Umbilical cord (tissue), 2 donors: ENCODE results near the gene DCUN1D1. TPM values are rescaled to one million over a fixed set of nuclear protein-coding genes. Genes with fewer than 3 reads are reported as not detected.

Source experiments
- DNase-seq: peaks from one replicate; pipeline ENCODE4 v3.0.0-alpha.2; 2015; ENCODE audit warnings: low spot score
- total RNA-seq: library from RNA; depleted of rRNA; stranded (reverse); fragments of >200 nt; gene quantifications from one replicate; pipeline ENCODE4 v1.2.3, GENCODE V29; 2014; ENCODE audit warnings: low replicate concordance; ENCODE audit not compliant: insufficient read depth

The DCUN1D1 gene
- total RNA-seq, 1 donor from 2014 or later = 39.7 TPM

DNA sequence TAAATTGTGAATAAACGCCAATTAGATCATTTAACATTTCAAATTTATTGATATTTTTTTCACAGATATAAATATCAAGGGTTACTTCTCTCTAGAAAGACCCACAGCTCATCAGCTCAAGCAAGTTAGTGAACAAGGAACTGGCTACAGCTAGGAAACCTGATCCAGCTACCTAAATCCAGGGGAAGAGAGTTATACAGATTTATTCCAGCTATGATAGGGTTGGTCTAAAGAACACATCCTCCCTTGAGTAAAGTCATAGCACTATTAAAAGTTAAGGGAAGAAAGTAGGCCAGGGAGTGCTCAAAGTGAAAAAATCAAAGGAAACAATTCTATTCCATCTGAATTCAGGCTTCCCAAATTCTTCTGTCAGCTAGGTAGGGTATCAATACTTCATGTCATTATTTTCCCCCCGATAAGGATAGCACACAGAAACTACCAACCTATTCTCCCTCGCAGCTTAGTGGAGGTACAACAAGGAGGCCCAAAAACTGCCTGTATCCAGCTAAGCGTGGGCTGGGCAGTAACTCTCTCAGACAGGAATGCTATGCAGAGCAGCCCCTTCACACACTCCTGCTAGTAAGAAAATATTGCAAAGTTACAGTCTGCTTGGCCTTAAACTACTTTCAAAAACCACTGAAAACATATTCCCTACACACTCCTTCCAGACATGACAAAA is 44.0 kb downstream of the DCUN1D1 start:
- DNase-seq = no peak

- DNase-seq = no peak
Observed at GRCh38 chr3:182935803-182936202, 44.5 kb downstream of the DCUN1D1 start.

DNA sequence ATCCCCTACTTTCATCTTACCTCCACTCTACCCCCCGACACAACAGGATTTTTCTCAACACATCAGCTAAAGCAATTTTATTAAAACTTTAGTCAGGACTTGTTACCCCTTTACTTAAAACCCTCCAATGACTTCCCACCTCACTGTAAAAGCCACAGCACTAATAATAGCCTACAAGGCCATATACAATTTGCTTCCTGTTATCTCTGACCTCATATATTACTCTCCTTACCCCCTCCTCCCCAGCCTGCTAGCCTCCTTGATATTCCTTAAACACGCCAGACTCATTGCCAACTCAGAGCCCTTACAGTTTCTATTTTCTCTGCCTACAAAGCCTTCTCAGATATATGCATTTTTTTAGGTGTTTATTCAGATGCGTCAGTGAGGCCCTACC is 54.4 kb downstream of the DCUN1D1 start:
- no peak for DNase-seq

DNA sequence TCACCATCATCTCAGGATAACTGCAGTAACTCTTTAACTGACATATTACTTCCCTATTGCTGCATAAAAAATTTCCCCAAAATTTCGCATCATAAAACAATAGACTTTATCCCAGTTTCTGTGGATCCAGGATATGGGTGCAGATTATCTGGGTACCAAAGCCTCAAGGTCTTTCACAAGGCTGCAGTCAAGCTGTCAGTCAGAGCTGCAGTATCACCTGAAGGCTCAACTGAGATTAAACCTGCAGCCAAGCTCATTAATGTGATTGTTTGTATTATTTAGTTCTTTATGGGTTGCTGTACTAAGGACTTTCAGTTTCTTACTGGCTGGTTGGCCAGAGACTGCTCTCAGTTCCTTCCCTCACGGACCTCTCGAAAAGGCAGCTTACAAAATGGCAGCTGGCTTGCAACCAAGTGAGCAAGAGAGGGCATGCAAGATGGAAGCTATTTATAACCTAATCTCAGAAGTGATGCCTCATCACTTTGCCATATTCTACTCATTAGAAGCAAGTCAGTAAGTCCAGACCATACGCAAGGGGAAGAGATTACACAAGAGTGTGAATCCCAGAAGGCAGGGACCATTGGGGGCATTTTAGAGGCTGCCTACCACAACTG is 54.9 kb downstream of the DCUN1D1 start:
- DNase-seq = peak; percentile 11

GRCh38 chr3:182921665-182922355 is 58.5 kb downstream of the DCUN1D1 start:
- peak; percentile 15 for DNase-seq

DNA sequence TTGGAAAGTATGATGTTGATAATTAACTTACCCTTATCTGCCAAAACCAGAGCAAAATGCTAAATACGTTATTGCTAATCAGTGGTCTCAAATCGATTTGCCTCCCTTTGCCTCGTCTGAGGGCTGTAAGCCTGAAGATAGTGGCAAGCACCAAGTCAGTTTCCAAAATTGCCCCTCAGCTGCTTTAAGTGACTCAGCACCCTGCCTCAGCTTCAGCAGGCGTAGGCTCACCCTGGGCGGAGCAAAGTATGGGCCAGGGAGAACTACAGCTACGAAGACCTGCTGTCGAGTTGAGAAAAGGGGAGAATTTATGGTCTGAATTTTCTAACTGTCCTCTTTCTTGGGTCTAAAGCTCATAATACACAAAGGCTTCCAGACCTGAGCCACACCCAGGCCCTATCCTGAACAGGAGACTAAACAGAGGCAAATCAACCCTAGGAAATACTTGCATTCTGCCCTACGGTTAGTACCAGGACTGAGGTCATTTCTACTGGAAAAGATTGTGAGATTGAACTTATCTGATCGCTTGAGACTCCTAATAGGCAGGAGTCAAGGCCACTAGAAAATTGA is 59.7 kb downstream of the DCUN1D1 start:
- peak; percentile 47 for DNase-seq

DNA sequence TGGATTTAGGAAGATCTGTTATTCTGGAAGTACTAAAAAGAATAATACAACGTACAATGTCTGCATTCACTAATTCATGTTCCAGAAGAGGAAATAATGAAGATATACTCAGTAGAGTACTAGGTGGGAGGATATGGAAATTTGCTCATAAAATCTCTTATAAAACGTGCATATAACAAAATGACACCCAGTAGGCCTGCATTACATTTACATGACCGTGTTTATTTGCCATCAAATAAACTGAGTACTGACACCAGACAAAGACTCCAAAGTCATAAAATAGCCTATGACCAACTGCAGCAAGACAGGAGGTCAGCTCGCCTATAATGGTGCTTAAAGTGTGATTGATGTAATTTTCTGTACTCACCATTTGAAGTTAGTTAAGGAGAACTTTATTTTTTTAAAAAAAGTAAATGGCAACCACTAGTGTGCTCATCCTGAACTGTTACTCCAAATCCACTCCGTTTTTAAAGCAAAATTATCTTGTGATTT is 60.4 kb downstream of the DCUN1D1 start:
- DNase-seq = no peak

- no peak for DNase-seq
Observed at GRCh38 chr3:182917134-182917533, 63.2 kb downstream of the DCUN1D1 start.

GRCh38 chr3:182914341-182914740 is 66.0 kb downstream of the DCUN1D1 start:
- DNase-seq = no peak

DNA sequence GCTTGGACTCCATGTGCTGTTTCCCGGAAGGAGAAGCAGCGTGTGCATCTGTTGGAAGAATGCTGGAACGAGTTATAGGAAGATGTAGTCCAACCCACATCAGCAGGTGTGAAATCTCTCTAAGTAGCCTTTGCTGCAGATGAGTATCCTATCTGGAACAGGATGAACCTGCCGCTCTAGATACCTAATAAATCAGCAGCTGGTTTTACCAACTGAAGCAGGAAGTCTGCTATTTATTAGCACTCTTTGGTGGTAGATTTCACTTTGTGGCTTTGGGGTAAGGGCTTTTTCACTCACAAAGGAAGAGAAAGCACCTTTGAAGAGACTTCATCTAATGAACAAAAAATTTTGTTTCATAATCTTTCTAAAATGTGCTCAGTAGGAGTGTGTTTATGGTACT is 66.4 kb downstream of the DCUN1D1 start:
- peak; percentile 20 for DNase-seq

- no peak for DNase-seq
Observed at GRCh38 chr3:182912474-182912873, 67.9 kb downstream of the DCUN1D1 start.

- no peak for DNase-seq
Observed at GRCh38 chr3:182911782-182912111, 68.6 kb downstream of the DCUN1D1 start.

DNA sequence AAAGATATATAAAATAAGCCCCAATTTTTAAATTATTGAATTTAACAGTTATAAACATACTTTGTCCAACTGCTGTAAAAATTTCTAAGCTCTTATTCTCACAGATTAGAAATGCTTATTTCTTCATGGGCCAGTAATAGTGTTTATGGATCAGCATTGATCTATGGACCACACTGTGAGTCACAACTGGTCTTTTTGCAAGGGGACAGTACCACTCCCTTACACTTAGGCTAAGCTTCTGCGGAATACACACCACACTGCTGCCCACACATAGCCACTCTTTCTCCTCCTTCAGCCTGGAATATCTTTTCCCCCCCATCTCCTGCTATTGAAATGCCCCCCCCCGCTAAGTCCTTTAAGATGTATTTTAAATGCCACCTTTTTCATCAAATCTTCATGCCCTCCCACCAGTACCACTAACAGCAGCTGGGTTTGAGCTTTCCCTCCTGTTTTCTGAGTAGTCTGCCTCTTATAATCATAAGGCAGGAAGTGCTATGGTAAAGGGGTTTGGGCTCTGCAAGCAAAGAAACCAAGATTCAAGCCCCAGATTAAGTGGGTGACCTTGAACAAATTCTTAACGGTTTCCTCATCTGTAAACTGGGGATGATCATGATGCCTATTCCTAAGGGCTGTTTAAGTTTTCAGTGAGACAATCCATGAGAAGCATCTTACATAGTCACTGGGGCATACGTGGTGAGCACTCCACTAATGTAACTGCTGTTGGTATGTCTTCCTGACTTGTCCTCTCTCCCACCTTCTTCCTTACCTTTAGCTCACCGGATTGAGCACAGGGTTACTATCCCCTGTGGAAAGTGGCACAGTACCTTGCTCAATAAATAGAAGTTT is 69.2 kb downstream of the DCUN1D1 start:
- DNase-seq = no peak

DNA sequence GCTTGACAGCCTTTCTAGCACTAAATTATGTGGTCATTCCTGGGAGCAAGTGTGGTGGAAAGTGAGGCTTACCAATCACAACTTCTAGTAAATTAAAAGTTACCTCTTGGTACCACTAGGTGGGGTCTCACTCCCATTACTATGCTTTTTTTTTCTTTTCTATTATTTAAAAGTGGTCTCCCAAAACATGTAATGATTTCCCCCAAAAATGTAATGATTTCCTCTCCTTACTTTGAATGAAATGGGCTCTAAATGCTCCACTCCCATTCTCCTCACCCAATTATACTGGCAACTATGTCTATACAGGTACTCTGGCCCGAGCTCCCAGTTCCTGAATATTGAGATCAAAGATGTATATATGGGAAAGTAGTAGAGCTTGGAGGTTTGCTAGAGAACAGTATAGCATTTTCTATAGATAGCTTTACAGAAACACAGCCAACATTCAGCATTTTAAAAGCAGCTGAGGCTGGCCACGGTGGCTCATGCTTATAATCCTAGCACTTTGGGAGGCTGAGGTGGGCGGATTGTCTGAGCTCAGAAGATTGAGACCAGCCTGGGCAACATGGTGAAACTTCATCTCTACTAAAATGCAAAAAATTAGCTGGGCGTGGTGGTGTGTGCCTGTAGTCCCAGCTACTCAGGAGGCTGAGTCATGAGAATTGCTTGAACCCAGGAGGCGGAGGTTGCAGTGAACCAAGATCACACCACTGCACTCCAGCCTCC is 70.9 kb downstream of the DCUN1D1 start:
- DNase-seq = no peak

DNA sequence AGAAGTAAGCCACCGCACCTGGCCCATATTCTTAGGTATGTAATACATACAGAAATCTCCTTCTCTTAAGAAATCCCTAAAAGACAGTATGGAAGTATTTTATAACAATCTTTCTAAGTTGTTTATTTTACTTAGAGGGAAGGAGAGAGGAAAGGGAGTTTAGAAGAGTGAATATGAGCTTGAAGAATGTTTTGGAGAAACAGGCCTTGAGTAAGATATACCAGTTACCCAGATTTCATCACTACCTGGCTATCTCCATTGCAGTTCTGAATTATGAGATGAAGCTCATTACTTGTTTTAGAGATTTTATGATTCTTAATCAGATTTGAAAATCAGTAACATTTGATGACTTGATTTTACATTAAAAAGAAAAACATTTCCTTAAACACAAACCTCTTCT is 71.9 kb downstream of the DCUN1D1 start:
- no peak for DNase-seq

- DNase-seq = no peak
Observed at GRCh38 chr3:182906036-182906435, 74.3 kb downstream of the DCUN1D1 start.

- no peak for DNase-seq
Observed at GRCh38 chr3:182905623-182906022, 74.7 kb downstream of the DCUN1D1 start.

GRCh38 chr3:182904164-182904563 is 76.2 kb downstream of the DCUN1D1 start:
- DNase-seq = no peak

DNA sequence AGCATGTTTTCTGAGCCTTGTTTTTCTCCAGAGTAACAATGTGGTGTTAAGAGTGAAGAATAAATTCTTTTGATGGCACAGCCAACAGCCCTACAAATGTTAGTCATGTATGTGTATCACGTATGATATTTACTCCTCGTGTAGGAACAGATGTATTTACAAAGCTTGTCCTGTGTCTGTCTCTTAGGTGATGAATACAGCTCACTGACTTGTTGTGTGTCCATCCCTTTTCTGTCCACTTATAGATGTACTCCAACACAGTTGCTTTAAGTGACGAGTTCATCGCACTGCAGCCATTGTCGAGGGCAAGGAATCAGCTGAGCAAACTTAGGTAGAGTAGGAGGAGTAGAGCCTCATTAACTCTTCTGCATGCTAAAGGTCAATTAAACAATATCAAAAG is 78.1 kb downstream of the DCUN1D1 start:
- DNase-seq = no peak

DNA sequence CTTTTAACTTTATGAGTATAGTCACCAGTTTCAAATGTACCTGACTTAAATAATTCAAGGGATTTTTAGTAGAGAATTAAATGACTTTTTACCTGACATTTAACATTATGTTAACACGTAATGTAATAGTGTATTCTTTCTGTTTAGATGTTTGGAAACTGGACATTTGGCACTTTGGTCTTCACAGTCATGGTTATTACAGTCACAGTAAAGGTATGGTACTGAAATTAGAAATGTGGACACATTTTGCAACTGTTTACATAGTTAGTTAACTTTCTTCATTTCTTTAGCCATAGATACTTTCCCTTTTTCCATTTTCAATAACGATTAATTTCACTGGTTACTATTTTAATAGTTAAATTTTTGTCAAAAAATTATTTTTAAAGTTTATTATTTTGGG is 83.8 kb downstream of the DCUN1D1 start:
- no peak for DNase-seq

DNA sequence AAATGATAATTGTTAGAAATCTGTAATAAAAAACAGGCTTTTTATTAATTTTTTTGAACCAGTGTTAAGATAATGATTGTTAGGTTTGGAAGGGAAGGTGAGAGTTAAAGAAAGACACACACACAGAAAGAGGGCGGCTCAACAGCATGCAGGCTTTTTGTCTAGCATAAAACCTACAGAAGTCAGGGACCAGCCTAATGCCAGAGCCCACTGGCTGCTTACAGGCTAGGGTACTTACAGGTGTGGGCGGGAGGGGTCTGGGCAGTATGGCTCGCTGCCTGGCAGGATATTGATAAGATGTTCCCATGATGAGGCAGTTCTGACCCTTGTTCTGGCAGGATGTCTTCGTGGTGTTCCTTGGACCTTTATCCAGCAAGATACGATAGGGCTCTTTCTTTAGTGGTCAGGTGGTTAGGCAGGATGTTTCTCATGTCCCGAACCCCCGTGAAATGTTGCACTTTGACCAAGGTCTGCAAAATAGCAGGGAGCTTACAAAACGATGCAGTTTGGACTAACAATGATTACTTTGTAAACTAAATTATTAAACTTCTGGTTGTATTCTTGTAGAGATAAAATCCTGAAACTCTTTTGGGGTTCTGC is 84.7 kb downstream of the DCUN1D1 start:
- no peak for DNase-seq
